RWPE1 (cell line): ENCODE data around the gene SMG9.

Experiments
- CTCF ChIA-PET: fragments of 350-600 bp; sonication (Branson Sonifier 250); formaldehyde crosslinking; extraction: SDS; loops from one replicate; lab custom pipeline; 2021; lab: Yijun Ruan, JAX
- POLR2A ChIA-PET: fragments of 400-600 bp; formaldehyde crosslinking; extraction: SDS; loops from one replicate; lab custom pipeline; 2020; ENCODE audit warnings: antibody characterized with exemption; ENCODE audit not compliant: low non-redundant PET; lab: Yijun Ruan, JAX
- DNase-seq: peaks from one replicate; pipeline ENCODE4 v3.0.0; 2012; ENCODE audit warnings: low spot score
- H3K27ac ChIP-seq: fragments of 450-650 bp; 2 replicates; pipeline ENCODE4 v1.5.1; 2017
- CTCF ChIP-seq: fragments of 450-650 bp; conservative IDR thresholded peaks from 2 replicates; pipeline ENCODE4 v1.5.1; 2017; ENCODE audit warnings: low read depth, mild to moderate bottlenecking

Gene SMG9

GRCh38 chr19:43781630-43782310 is 27.0 kb upstream of the SMG9 start:
- peak overlapping the region; percentile 96 for H3K27ac ChIP-seq
- ChIA-PET CTCF (no interaction called here), POLR2A (interaction anchor here (1.2 kb wide), 1 partner anchor 25 kb away, joined by 3 read pairs; no protein-coding TSS in a partner anchor)
- no peak for DNase-seq
- no peak for TF ChIP-seq CTCF

GRCh38 chr19:43780706-43781525 is 26.2 kb upstream of the SMG9 start, which contains the start of gene KCNN4:
KCNN4 (minus strand) TSS chr19:43780973; CDS start chr19:43780861, 112 bp downstream.
- ChIA-PET CTCF (interaction anchor here (1.8 kb wide), 1 partner anchor 36 kb away, joined by 7 read pairs; no protein-coding TSS in a partner anchor), POLR2A (interaction anchor here (1.0 to 1.2 kb wide), 2 partner anchors 24 to 28 kb away, joined by 3 read pairs; no protein-coding TSS in a partner anchor)
- peak within 1 kb of the TSS; percentile 96 for H3K27ac ChIP-seq
- DNase-seq, result peak; percentile 72
- no peak for TF ChIP-seq CTCF

GRCh38 chr19:43779820-43780219 is 25.1 kb upstream of the SMG9 start:
- CTCF ChIA-PET, result interaction anchor here (0.6 to 1.8 kb wide), 3 partner anchors 34 to 513 kb away, joined by 4 to 7 read pairs (median 5); no protein-coding TSS in a partner anchor
- POLR2A ChIA-PET, result interaction anchor here (1.0 kb wide), 2 partner anchors 10 to 27 kb away, joined by 3 to 4 read pairs; no protein-coding TSS in a partner anchor
- peak overlapping the region; percentile 96 for H3K27ac ChIP-seq
- TF ChIP-seq CTCF, result peak; percentile 41
- DNase-seq, result no peak

GRCh38 chr19:43779147-43779819 is 24.5 kb upstream of the SMG9 start:
- TF ChIP-seq CTCF, result no peak
- CTCF ChIA-PET, result interaction anchor here (0.6 to 2.0 kb wide), 7 partner anchors 9 to 512 kb away, joined by 3 to 7 read pairs (median 5); partner anchors contain the start of gene SMG9
- DNase-seq, result no peak
- H3K27ac ChIP-seq, result peak overlapping the region; percentile 96
- POLR2A ChIA-PET, result interaction anchor here (1.0 kb wide), 1 partner anchor 9 kb away, joined by 4 read pairs; no protein-coding TSS in a partner anchor

GRCh38 chr19:43778651-43779050 is 23.9 kb upstream of the SMG9 start:
- H3K27ac ChIP-seq, result peak overlapping the region; percentile 96
- TF ChIP-seq CTCF, result no peak
- ChIA-PET CTCF (interaction anchor here (0.6 to 2.0 kb wide), 4 partner anchors 10 to 33 kb away, joined by 3 to 7 read pairs (median 6); partner anchors contain the start of gene SMG9), POLR2A (no interaction called here)
- DNase-seq, result no peak
